ENCODE results near the gene CATSPERB.
"Not testable (repeated sequence)": the region's sequence is repeated elsewhere in the genome, so short reads cannot be mapped to it uniquely, and the experiment has no call there.

The CATSPERB gene

GRCh38 chr14:91731018-91731417 is 868 bp downstream of the CATSPERB start:
- no peak for DNase-seq

GRCh38 chr14:91729756-91730155 is 2.1 kb downstream of the CATSPERB start:
- DNase-seq: no peak

- no peak for DNase-seq
These were observed 3.2 kb downstream of the CATSPERB start for GRCh38 chr14:91728616-91729183.

- DNase-seq: no peak
These were observed 4.8 kb downstream of the CATSPERB start for GRCh38 chr14:91727121-91727520.

GRCh38 chr14:91723501-91723900 is 8.4 kb downstream of the CATSPERB start:
- no peak for DNase-seq

- DNase-seq: no peak
These were observed 9.5 kb downstream of the CATSPERB start for GRCh38 chr14:91722386-91722785.

- DNase-seq: no peak
These were observed 12.0 kb downstream of the CATSPERB start for GRCh38 chr14:91719839-91720238.

GRCh38 chr14:91716999-91717398 is 14.9 kb downstream of the CATSPERB start:
- no peak for DNase-seq

- peak; percentile 17 for DNase-seq
These were observed 17.1 kb downstream of the CATSPERB start for GRCh38 chr14:91714805-91715204.

- DNase-seq: no peak
These were observed 23.1 kb downstream of the CATSPERB start for GRCh38 chr14:91708795-91709194.

- no peak for DNase-seq
These were observed 24.9 kb downstream of the CATSPERB start for GRCh38 chr14:91706996-91707395.

GRCh38 chr14:91694643-91695042 is 37.2 kb downstream of the CATSPERB start:
- no peak for DNase-seq

- no peak for DNase-seq
These were observed 38.5 kb downstream of the CATSPERB start for GRCh38 chr14:91693346-91693745.

GRCh38 chr14:91692075-91692474 is 39.8 kb downstream of the CATSPERB start:
- DNase-seq: no peak

GRCh38 chr14:91689608-91690007 is 42.3 kb downstream of the CATSPERB start:
- no peak for DNase-seq

GRCh38 chr14:91687436-91687835 is 44.5 kb downstream of the CATSPERB start:
- DNase-seq: not testable (repeated sequence)

- no peak for DNase-seq
These were observed 46.3 kb downstream of the CATSPERB start for GRCh38 chr14:91685600-91685999.

- DNase-seq: no peak
These were observed 49.9 kb downstream of the CATSPERB start for GRCh38 chr14:91681893-91682563.

- no peak for DNase-seq
These were observed 50.8 kb downstream of the CATSPERB start for GRCh38 chr14:91681118-91681517.

- DNase-seq: no peak
These were observed 52.6 kb downstream of the CATSPERB start for GRCh38 chr14:91679273-91679672.

- not testable (repeated sequence) for DNase-seq
These were observed 54.2 kb downstream of the CATSPERB start for GRCh38 chr14:91677687-91678086.

GRCh38 chr14:91674911-91675310 is 57.0 kb downstream of the CATSPERB start:
- DNase-seq: no peak

GRCh38 chr14:91669867-91670266 is 62.0 kb downstream of the CATSPERB start:
- no peak for DNase-seq

GRCh38 chr14:91667101-91667500 is 64.8 kb downstream of the CATSPERB start:
- DNase-seq: not testable (repeated sequence)

- no peak for DNase-seq
These were observed 71.1 kb downstream of the CATSPERB start for GRCh38 chr14:91660790-91661189.

Measured in central memory CD4-positive, alpha-beta T cell (primary cell).